Mesenchymal stem cell (in vitro differentiated cells and primary cell): ENCODE measurements around the gene ALDH4A1.

ENCODE experiments used
- DNase-seq: peaks from one replicate; pipeline ENCODE4 v3.0.0-alpha.2; 2013
- H2AFZ ChIP-seq: one replicate; pipeline ENCODE4 v1.6.1; 2013; ENCODE audit warnings: low read depth, mild to moderate bottlenecking, control low read depth, inconsistent platforms, low read length, moderate library complexity
- H2AK5ac ChIP-seq: 2 replicates; pipeline ENCODE4 v1.6.1; 2013; ENCODE audit warnings: low read length, moderate library complexity, mild to moderate bottlenecking, inconsistent platforms; ENCODE audit not compliant: severe bottlenecking
- H2BK120ac ChIP-seq: one replicate; pipeline ENCODE4 v1.6.1; 2013; ENCODE audit warnings: low read depth, mild to moderate bottlenecking, inconsistent platforms, low read length, moderate library complexity
- H2BK12ac ChIP-seq, 2 experiments: one replicate each; pipeline ENCODE4 v1.6.1; 2013; ENCODE audit warnings: inconsistent platforms in 2 of 2, low read length in 2 of 2, mild to moderate bottlenecking in 2 of 2, moderate library complexity in 2 of 2, control low read depth in 1 of 2
- H2BK15ac ChIP-seq: one replicate; pipeline ENCODE4 v1.6.1; 2013; ENCODE audit warnings: mild to moderate bottlenecking, low read depth, inconsistent platforms; ENCODE audit not compliant: poor library complexity, severe bottlenecking
- H2BK5ac ChIP-seq: 2 replicates; pipeline ENCODE4 v1.6.1; 2013; ENCODE audit warnings: low read depth, mild to moderate bottlenecking, low read length, control low read depth, inconsistent platforms; ENCODE audit not compliant: poor library complexity, severe bottlenecking
- H3K14ac ChIP-seq, 2 experiments: one replicate each; pipeline ENCODE4 v1.6.1; 2013; ENCODE audit warnings: inconsistent platforms in 2 of 2, low read length in 2 of 2, control low read depth in 1 of 2, mild to moderate bottlenecking in 1 of 2, moderate library complexity in 1 of 2
- H3K18ac ChIP-seq, 2 experiments: one replicate each; pipeline ENCODE4 v1.6.1; 2013; ENCODE audit warnings: inconsistent platforms in 2 of 2, low read length in 2 of 2, control low read depth in 1 of 2, low read depth in 1 of 2, mild to moderate bottlenecking in 1 of 2
- H3K23ac ChIP-seq, 2 experiments: one replicate each; pipeline ENCODE4 v1.6.1; 2013; ENCODE audit warnings: inconsistent platforms in 2 of 2, low read length in 2 of 2, mild to moderate bottlenecking in 2 of 2, moderate library complexity in 2 of 2, control low read depth in 1 of 2
- H3K27ac ChIP-seq: 2 replicates; pipeline ENCODE4 v1.5.1; 2013; ENCODE audit warnings: mild to moderate bottlenecking, moderate library complexity, low read length, control low read depth, inconsistent platforms; ENCODE audit not compliant: poor library complexity, severe bottlenecking
- H3K27me3 ChIP-seq, 2 experiments: 2 replicates each; pipeline versions ENCODE4 v1.6.1 to v1.7.0; 2013; ENCODE audit warnings: low read length in 2 of 2, mild to moderate bottlenecking in 2 of 2, moderate library complexity in 2 of 2, control low read depth in 1 of 2, inconsistent platforms in 1 of 2; ENCODE audit not compliant: control insufficient read depth in 1 of 2, insufficient read depth in 1 of 2
- H3K36me3 ChIP-seq, 2 experiments: 2 replicates each; pipeline versions ENCODE4 v1.6.1 to v1.7.0; 2013; ENCODE audit warnings: low read length in 2 of 2, control low read depth in 1 of 2, inconsistent platforms in 1 of 2, low read depth in 1 of 2, mild to moderate bottlenecking in 1 of 2; ENCODE audit not compliant: insufficient read depth in 2 of 2, control insufficient read depth in 1 of 2
- H3K4ac ChIP-seq, 2 experiments: one replicate each; pipeline ENCODE4 v1.6.1; 2013; ENCODE audit warnings: inconsistent platforms in 2 of 2, low read length in 2 of 2, mild to moderate bottlenecking in 2 of 2, moderate library complexity in 2 of 2, control low read depth in 1 of 2, low read depth in 1 of 2
- H3K4me1 ChIP-seq: 2 replicates; pipeline ENCODE4 v1.6.1; 2013; ENCODE audit warnings: low read depth, low read length, control low read depth; ENCODE audit not compliant: control insufficient read depth, insufficient read depth
- H3K4me2 ChIP-seq: 2 replicates; pipeline ENCODE4 v1.6.1; 2013; ENCODE audit warnings: low read length, mild to moderate bottlenecking, inconsistent platforms; ENCODE audit not compliant: poor library complexity, severe bottlenecking
- H3K4me3 ChIP-seq, 2 experiments: 2 replicates each; pipeline versions ENCODE4 v1.5.1 to v1.7.0; 2013; ENCODE audit warnings: low read length in 2 of 2, mild to moderate bottlenecking in 2 of 2, control low read depth in 1 of 2, low read depth in 1 of 2; ENCODE audit not compliant: insufficient read depth in 1 of 2
- H3K79me1 ChIP-seq: replicated peaks from 2 replicates; pipeline ENCODE4 v1.6.1; 2013; ENCODE audit warnings: mild to moderate bottlenecking, control low read depth, low read length, inconsistent platforms; ENCODE audit not compliant: poor library complexity, severe bottlenecking
- H3K9ac ChIP-seq: 2 replicates; pipeline ENCODE4 v1.7.0; 2013; ENCODE audit warnings: mild to moderate bottlenecking, low read length, moderate library complexity
- H3K9me3 ChIP-seq: 2 replicates; pipeline ENCODE4 v1.7.0; 2013; ENCODE audit warnings: mild to moderate bottlenecking, low read length; ENCODE audit not compliant: control insufficient read depth
- H4K8ac ChIP-seq: one replicate; pipeline ENCODE4 v1.6.1; 2013; ENCODE audit warnings: inconsistent platforms, mild to moderate bottlenecking, low read length, moderate library complexity
- H4K91ac ChIP-seq: one replicate; pipeline ENCODE4 v1.6.1; 2013; ENCODE audit warnings: mild to moderate bottlenecking, low read length, inconsistent platforms
- WGBS: methylation state at CpG from one replicate; pipeline ENCODE4 v1.1.7; 2013; ENCODE audit warnings: mixed read lengths; 5-methylcytosine and 5-hydroxymethylcytosine counted together

Gene ALDH4A1

DNA sequence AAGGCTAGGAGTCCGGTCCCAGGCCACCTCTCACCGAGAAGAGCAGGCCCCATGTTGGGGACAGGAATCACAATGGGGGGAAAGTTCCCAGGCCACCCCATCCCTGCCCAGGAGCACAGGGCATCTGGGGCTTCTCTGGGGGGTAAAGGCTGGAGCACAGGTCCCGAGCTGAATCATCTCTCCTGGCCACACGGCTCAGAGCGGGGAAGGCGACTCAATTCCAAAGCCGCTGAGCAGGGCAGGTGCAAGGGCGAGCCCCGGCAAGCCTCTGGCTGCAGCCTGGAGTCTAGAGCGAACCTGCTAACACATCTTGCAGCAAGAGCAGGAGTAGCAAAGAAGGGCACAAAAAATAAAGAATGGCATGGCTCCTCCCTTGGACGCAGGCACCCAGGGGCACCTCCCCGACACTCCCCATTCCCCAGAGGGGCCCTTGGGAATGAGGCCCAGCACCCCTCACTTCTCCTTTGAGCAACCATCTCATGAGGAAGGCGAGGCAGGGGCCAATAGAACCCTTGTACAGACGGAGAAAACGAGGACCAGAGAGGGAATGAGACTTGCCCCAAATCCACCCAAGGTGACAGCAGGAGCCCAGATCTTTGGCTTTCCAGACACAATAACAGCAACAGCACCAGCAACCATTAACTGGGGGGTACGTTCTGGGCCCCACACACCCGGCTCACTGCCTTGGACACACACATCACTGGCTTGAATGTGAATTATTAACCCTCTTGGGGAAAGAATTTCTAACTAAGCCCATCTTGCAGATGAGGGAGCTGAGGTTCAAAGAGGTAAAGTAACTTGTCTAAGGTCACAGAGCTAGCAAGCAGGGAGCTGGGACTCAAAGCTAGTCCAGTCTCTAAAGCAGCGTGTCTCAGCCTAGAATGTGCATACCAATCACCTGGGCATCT lies 20.7 kb upstream of the ALDH4A1 start:
- 77% methylated on average over 17 of the region's 18 CpGs for WGBS

DNA sequence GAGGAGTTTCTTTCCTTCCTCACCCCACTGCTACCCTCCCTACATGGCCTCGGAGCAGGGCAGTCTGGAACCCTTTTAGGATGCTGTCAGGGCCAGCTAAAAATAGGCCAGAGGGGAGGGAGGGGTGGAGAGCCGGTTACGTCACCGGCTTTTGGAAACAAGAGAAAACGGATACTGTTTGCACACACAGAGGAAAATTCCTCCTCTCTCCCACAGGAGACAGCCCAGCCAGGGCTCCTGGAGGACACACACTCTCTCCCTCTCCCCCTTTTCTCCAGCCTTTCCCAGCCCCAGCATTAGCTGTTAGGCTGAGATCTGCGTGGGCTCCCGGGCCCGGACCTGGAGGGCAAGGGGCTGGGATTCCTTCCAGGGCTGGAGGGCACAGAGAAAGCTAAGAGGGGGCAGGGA lies 20.0 kb upstream of the ALDH4A1 start:
- Histone ChIP-seq H4K91ac (peak overlapping the region; percentile 67), H3K4ac (peak overlapping the region; percentile 88 to 93), H4K8ac (peak overlapping the region; percentile 78), H3K14ac (peak overlapping the region in 1 of 2 experiments; percentile 61), H3K27ac (peak overlapping the region; percentile 72), H2BK5ac (no peak overlapping the region), H3K4me3 (peak overlapping the region in 1 of 2 experiments; percentile 56), H3K27me3 (no peaks in the 10 kb centered on the region), H2BK120ac (peak overlapping the region; percentile 96), H3K23ac (no peak overlapping the region), H3K18ac (peak overlapping the region; percentile 84 to 88), H2BK12ac (peak overlapping the region; percentile 71 to 85), H2BK15ac (peak overlapping the region; percentile 14), H2AFZ (no peak overlapping the region), H2AK5ac (peak overlapping the region; percentile 77), H3K36me3 (peaks cover 12 to 34% of the 10 kb centered on the region in 2 experiments), H3K9ac (peak overlapping the region; percentile 77), H3K4me2 (peak overlapping the region; percentile 20), H3K4me1 (peaks cover 43% of the 10 kb centered on the region), H3K79me1 (peaks cover 25% of the 10 kb centered on the region), H3K9me3 (no peaks in the 10 kb centered on the region)
- WGBS = 0% methylated on average over 8 of the region's 8 CpGs
- peak; percentile 95 for DNase-seq

More for the DNA sequence above, 20.7 kb upstream of the ALDH4A1 start:
- H2BK120ac ChIP-seq = peak overlapping the region; percentile 96
- peak overlapping the region; percentile 74 for H4K91ac ChIP-seq
- H3K23ac ChIP-seq = no peak overlapping the region
- H3K4me3 ChIP-seq = peak overlapping the region in 1 of 2 experiments; percentile 36
- peak overlapping the region; percentile 88 to 93 for H3K4ac ChIP-seq
- peak overlapping the region; percentile 9 for H2BK5ac ChIP-seq
- H2AFZ ChIP-seq = no peak overlapping the region
- H3K27me3 ChIP-seq = no peaks in the 10 kb centered on the region
- H4K8ac ChIP-seq = peak overlapping the region; percentile 78
- peaks cover 51% of the 10 kb centered on the region for H3K4me1 ChIP-seq
- peak overlapping the region; percentile 72 for H3K27ac ChIP-seq
- H3K14ac ChIP-seq = peak overlapping the region in 1 of 2 experiments; percentile 68
- peak overlapping the region; percentile 77 for H3K9ac ChIP-seq
- DNase-seq = no peak
- peak overlapping the region; percentile 33 for H3K4me2 ChIP-seq
- H2BK15ac ChIP-seq = peak overlapping the region; percentile 78
- H3K79me1 ChIP-seq = peaks cover 18% of the 10 kb centered on the region
- H3K9me3 ChIP-seq = no peaks in the 10 kb centered on the region
- peaks cover 8 to 26% of the 10 kb centered on the region in 2 experiments for H3K36me3 ChIP-seq
- peak overlapping the region; percentile 71 to 85 for H2BK12ac ChIP-seq
- H3K18ac ChIP-seq = peak overlapping the region; percentile 84 to 88
- H2AK5ac ChIP-seq = peak overlapping the region; percentile 77

DNA sequence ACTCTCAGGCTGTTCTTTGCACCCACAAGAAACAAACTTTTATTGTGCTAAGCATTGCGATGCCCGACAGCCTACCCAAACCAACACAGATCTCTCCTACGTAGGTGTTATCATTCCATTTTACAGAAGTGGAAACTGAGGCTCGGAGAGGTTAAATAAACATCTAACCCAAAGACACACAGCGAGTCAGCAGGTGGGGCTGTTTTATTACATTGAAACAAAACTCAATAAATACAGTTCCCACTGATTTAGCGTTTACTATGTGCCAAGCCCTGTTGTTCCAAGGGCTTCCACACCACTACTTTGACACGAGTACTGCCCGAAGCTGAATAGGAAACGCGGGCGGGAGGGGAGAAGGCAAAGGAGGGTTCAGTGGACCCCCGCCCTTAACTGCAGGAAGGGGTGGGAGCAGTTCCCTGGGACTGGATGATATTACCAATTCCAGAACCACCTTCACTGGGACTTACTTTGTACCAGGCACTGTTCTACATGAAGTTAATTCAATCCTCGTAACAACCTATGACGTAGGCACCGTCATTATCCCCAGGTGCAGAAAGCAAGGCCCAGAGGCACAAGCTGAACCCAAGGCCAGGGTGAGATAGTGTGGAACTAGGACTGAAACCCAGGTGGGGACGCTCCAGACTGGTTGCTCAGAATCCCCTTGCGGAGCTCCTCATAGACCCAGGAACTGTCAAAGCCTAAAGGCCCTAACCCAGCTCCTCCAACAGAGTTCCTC lies 19.3 kb upstream of the ALDH4A1 start:
- Histone ChIP-seq H2BK120ac (no peak overlapping the region), H3K18ac (peak overlapping the region; percentile 13 to 24), H4K91ac (peak overlapping the region; percentile 40), H2AFZ (no peak overlapping the region), H2BK5ac (no peak overlapping the region), H2AK5ac (peak overlapping the region; percentile 14), H3K9ac (peak overlapping the region; percentile 77), H3K36me3 (peaks cover 17 to 41% of the 10 kb centered on the region in 2 experiments), H3K27ac (peak overlapping the region; percentile 72), H3K9me3 (no peaks in the 10 kb centered on the region), H3K4me3 (peak overlapping the region in 1 of 2 experiments; percentile 56), H3K79me1 (peaks cover 31% of the 10 kb centered on the region), H3K4me2 (no peak overlapping the region), H3K14ac (no peak overlapping the region), H3K23ac (no peak overlapping the region), H3K4ac (peak overlapping the region in 1 of 2 experiments; percentile 0), H2BK12ac (peak overlapping the region; percentile 2 to 20), H2BK15ac (no peak overlapping the region), H3K4me1 (peaks cover 37% of the 10 kb centered on the region), H4K8ac (no peak overlapping the region), H3K27me3 (no peaks in the 10 kb centered on the region)
- no peak for DNase-seq
- 92% methylated on average over 16 of the region's 17 CpGs for WGBS

DNA sequence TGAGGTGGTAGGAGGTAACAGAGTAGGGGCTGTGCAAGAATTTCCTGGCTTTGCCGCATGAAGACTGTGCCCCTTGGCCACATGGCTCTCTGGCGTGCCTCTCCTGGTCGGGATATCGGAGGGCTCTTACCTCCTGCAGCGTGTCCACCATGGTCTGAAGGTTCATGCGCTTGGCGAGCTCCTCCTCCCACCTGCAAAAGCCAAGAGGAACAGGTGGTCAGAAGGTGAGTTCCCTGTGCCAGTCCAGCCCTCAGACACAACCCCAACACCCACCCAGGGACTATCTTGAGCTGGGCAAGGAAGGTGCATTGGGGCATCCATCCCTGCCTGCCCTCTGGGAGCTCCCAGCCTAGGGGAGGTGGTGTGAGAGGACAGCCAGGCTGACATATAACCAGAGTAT lies 18.6 kb upstream of the ALDH4A1 start:
- Histone ChIP-seq H3K18ac (no peak overlapping the region), H2AFZ (no peak overlapping the region), H2BK15ac (no peak overlapping the region), H3K79me1 (peaks cover 33% of the 10 kb centered on the region), H3K4me1 (peaks cover 30% of the 10 kb centered on the region), H3K14ac (no peak overlapping the region), H3K27ac (no peak overlapping the region), H3K36me3 (peaks cover 18 to 48% of the 10 kb centered on the region in 2 experiments), H4K91ac (no peak overlapping the region), H4K8ac (no peak overlapping the region), H3K23ac (no peak overlapping the region), H3K4me2 (no peak overlapping the region), H2BK12ac (no peak overlapping the region), H3K9me3 (no peaks in the 10 kb centered on the region), H3K4me3 (no peak overlapping the region), H2BK120ac (no peak overlapping the region), H3K9ac (no peak overlapping the region), H2AK5ac (no peak overlapping the region), H3K27me3 (no peaks in the 10 kb centered on the region), H2BK5ac (no peak overlapping the region), H3K4ac (no peak overlapping the region)
- no peak for DNase-seq
- 98% methylated on average over 5 of the region's 7 CpGs for WGBS
